OCI-LY3 (cell line): ENCODE results near the gene KRTAP1-5.

Experiments used
- CTCF ChIP-seq: fragments of 200-600, 300-600 bp; sonication (generic); IDR thresholded peaks from 2 replicates; pipeline ENCODE4 v1.5.1; 2014; ENCODE audit warnings: antibody characterized with exemption, low read length, low read depth
- EZH2phosphoT487 ChIP-seq: fragments of 200-600 bp; shearing (Covaris generic); IDR thresholded peaks from 2 replicates; pipeline ENCODE4 v1.6.1; 2018; ENCODE audit warnings: antibody characterized with exemption, mixed run types, low read depth

DNA sequence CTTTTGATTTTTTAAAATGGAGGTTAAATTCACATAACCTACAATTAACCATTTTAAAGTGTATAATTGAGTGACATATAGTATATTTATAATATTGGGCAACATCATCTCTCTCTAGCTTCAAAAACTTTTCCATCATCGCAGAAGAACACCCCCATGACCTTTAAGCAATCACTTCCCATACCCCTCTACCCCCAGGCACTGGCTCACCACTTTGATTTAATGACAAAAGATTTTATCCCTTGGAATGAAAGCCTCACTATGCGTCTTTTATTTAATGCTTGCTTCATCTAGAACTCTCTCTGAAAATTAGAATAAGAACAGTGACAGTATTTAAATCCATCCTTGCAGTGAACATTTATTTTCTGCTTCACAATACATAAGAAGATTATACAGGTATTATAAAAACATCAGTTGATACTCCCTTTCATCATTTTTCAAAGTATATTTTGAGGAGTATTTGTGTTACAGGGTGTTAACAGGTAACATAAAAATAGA, 10.9 kb upstream of the KRTAP1-5 start:
- no peak for TF ChIP-seq CTCF
- no peak for TF ChIP-seq EZH2phosphoT487
